ENCODE results near the gene PRND.

DNA sequence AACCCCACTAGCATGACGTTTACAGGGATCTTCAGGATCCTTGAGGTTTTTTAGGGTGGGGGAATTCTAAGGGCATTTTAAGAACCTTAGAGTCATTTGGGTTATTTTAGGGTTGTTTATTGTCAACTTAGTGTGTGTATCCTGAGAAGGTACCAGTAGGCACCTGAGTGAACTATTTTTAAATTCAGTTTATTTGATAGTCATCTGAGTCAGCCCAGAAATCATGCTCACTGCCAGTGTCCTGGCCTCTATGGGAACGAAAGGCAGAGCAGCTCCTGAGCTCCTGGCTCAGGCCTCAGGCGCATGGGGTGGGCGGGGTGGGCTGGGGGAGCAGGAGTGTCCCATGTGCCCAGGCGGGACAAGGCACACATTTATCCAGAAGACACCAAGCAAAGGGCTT lies 52.0 kb downstream of the PRND start:
- TF ChIP-seq ZNF70 (CRISPR knock-in tag; IDR thresholded peaks at IDR 0.05) (no peak), GLIS3 (CRISPR knock-in tag; IDR thresholded peaks at IDR 0.05) (no peak), ARNTL (CRISPR knock-in tag; IDR thresholded peaks at IDR 0.05; ENCODE audit: borderline replicate concordance, low read depth) (no peak), ESRRG (CRISPR knock-in tag; IDR thresholded peaks at IDR 0.05) (no peak), ZNF8 (CRISPR knock-in tag; IDR thresholded peaks at IDR 0.05) (no peak), ZFP3 (CRISPR knock-in tag; IDR thresholded peaks at IDR 0.05) (no peak), BACH2 (CRISPR knock-in tag; IDR thresholded peaks at IDR 0.05; ENCODE audit: borderline replicate concordance) (no peak), RARB (CRISPR knock-in tag; IDR thresholded peaks at IDR 0.05) (no peak)
- TF ChIP-seq, protein P1, sequence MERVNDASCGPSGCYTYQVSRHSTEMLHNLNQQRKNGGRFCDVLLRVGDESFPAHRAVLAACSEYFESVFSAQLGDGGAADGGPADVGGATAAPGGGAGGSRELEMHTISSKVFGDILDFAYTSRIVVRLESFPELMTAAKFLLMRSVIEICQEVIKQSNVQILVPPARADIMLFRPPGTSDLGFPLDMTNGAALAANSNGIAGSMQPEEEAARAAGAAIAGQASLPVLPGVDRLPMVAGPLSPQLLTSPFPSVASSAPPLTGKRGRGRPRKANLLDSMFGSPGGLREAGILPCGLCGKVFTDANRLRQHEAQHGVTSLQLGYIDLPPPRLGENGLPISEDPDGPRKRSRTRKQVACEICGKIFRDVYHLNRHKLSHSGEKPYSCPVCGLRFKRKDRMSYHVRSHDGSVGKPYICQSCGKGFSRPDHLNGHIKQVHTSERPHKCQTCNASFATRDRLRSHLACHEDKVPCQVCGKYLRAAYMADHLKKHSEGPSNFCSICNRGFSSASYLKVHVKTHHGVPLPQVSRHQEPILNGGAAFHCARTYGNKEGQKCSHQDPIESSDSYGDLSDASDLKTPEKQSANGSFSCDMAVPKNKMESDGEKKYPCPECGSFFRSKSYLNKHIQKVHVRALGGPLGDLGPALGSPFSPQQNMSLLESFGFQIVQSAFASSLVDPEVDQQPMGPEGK (CRISPR knock-in tag; IDR thresholded peaks at IDR 0.05; ENCODE audit: borderline replicate concordance): no peak

Measured in SK-N-SH treated with all-trans-retinoic acid at 6 μM for 48 hours (cell line).